NCI-H82 (cell line): ENCODE measurements around the gene MED17.

Source experiments
- DNase-seq: peaks from one replicate; lab custom pipeline; 2025; lab: John Stamatoyannopoulos, UW

The MED17 gene

DNA sequence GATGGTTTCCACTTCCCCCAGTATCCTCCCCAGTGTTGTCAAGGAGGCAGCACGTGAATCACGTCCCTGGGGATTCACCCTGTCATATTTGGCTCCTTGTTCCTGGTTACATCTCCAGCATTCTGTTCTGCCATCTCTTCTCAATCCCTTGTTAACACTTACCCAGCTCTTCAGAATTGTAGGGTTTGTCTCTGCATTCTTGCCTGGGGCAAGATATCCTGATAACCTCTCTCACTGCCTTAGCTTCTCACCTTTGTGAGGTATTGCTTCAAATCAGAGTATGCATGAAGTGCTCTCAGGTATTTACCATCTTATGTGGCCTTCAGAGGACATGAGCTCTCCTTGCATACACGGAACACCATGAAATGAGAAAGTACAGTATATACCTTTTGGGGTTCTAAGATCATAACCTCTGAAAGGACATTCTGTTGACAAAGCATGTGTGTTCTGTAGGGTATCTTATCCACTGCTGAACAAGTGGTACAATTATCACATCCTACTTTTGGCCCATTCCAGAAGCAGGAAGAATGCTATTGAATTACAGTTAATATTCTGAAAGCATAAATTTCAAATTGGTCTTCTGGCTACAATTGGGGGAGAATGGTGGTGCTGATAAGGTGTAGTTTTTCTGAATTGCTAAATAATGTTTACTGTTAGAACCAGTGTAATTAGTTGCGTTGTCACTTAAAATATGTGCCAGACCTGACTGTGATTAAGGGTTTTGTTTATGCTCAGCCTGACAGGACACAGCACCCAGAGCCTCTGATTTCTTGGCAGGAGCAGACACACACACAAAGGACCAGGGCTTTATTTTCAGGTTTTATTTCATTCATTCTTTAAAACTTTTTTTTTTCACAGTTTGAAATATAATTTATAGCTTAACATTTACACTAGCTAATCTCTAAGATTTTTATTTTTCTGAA, 33.6 kb downstream of the MED17 start:
- peak; percentile 4 for DNase-seq

DNA sequence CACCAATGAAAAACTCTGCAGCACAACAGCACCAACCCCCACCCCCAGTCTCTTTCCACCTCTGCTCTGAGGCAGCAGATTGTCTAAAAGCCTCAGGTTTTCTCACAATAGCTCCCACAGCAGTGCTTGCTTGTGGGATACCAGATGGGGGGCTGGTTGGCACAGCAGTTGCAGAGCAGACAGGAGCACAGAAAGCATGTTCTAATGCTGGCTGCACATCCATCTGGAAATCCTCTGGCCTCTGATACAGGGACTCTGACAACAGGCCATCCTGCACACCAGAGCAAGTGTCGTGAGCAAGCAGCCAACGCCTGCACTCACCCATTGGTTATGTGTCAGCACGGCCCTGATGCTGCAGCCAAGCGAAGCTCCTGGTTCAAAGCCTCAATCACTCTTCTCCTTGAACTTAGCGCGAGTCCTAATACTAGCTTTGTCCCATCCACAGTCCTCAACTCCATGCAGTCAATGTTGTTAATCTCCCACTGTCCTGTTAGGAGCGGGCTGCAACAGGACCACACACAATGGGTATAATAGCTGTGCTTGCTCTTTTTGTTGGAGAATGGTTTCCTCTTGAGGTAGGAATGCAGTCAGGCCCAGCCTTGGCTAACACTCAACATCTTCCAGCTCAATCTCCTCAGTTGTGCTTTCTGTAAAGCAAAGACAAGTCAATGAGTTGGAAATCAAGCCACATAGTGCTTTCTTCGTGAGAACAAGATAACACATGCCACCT, 36.0 kb downstream of the MED17 start:
- DNase-seq, result no peak

DNA sequence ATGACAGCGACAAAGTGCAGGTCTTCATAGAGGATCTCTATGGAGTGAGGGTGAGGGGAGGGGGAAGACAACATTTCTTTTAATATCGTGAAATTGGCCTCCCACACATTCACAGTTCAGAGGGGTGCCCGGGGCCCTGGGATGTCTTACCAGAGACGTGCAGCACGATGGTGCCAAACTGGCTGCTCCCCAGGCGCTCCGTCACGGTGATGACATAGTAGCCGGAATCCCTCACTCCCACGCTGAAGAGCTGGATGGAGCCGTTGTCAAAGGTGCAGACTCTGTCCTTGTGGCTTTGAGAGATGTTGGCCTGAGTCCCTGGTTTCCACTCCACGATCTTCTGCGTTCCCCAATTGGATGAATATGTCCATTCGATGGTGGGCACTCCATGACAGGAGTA, 36.8 kb downstream of the MED17 start:
- DNase-seq, result no peak

DNA sequence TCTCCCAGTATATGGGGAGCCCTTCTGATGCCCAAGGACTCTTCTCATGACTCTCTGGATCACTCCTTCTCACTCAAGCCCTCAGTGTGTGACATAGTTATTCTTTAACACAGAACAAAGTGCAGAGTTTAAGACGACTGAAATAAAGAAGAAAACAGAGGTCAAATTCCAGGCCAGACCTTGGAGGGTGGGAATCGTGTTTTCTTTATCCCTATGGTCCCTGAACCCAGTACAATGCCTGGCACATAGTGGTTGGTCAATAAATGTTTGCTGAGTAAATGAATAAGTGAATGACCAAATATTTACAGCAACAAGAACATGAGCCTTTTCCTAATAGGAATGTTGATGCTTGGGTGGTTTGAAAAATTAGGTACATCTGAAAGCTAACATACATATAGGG, 37.5 kb downstream of the MED17 start:
- no peak for DNase-seq

DNA sequence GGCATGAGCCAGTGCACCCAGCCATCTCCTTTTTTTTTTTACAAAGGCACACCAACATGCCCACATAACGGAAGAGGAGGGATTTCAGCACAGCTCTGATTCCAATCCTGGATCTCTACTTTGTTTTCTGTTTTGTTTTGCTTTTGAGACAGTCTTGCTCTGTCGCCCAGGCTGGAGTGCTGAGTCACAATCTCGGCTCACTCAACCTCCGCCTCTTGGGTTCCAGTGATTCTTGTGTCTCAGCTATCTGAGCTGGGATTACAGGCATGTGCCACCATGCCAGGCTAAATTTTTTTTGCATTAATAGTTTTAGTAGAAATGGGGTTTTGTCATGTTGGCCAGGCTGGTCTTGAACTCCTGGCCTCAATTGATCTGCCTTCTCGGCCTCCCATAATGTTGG, 38.3 kb downstream of the MED17 start:
- no peak for DNase-seq

DNA sequence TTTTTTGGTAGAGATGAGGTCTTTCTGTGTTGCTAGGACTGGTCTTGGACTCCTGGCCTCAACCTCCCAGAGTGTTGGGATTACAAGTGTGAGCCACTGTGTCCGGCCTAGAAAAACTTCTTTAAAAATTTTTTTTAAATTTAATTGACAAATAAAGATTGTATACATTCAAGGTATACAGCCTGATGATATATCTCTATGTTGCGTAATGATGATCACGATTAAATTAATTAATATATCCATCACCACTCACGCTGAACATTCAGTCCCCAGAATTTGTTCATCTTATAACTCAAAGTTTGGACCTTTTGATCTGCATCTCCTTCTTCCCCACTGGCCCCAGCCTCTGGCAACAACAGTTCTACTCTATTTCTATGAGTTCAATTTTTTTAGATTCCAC, 39.1 kb downstream of the MED17 start:
- no peak for DNase-seq

DNA sequence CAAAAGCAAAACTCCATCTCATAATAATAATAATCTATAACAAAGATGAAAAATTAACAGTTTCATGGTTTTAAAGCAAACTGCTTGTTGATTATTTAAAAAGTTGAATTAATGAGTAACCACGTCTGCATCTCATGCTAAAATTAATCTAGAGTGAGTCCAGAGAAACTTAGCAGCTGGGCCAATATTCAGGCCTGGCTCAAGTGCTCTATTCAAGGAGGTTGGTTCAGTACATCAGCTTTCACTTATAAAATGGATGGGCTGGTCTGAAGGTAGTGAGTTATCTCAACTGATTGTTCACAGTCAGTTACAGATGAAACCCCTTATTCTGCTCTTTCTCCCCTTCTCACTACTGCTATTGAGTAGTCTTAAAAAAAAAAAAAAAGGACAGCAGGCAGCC, 43.3 kb downstream of the MED17 start:
- no peak for DNase-seq

DNA sequence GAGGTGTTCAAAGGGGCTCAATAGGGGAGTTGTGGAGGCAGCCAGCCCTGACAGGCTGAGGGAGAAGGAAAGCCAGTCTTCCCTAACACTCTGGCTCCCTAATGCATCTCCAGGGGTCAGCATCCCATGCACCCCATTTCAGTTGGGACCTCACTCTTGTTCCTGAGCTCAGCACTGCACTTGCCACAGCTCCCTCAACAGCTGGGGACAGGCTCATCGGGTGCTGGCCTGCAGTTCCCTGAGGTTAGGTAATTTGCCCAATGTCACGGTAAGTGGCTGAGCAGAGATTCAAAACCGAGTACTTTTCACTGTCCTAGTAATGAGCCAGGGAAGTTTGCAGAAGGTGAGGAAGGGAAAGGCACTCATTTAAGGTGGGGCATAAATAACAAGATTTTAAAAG, 45.5 kb downstream of the MED17 start:
- DNase-seq, result no peak

DNA sequence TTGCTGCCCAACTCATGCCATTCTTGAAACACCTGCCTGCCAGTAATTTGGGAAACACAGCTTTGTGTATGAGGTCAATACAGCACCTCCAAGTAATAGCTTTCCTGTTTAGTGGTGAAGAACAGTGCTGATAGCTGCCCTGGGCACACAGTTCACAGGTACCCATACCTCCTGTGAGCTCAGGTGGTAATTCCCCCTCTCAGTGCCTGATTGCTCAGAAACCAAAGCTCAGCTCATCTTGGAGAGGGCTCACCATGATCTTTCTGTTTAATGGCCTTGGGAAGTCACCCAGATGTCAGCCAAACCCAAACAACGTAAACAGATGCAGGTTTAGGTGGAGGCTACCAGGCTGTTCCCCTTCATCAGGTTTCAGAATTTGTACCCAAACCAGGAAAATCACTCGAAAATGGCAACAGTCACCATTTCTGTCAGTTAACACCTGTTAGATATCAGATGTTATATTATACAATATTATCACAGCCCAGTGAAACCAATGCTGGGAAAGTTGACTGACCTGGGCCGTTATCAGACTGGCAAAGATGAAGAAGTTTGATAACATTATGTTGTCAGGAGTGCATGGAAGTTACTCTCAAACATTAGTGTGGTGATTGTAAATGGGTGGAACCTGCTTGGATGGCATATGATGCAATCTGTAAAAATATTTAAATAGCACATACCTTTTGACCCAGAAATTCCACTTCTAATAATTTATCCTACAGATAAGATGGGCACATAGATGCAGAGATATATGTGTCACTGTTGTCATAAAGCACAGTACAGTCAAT, 47.5 kb downstream of the MED17 start:
- DNase-seq, result no peak

DNA sequence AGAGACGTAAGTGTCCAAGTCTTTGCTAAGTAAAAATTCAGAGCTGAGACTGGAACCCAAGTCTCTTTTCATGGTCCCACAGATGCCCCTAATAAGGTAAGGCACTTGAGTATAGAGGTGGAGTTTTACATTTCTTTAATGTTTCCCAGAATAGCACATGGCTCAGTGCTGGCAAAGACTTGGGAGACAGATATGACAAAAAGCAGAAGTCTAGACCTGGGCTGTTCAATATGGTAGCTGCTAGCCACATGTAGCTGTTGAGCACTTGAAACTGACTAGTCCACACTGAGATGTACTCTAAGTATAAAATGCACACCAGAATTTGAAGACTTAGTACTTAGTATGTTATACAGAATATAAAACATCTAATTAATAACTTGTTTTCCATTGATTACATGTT, 48.7 kb downstream of the MED17 start:
- DNase-seq, result no peak

DNA sequence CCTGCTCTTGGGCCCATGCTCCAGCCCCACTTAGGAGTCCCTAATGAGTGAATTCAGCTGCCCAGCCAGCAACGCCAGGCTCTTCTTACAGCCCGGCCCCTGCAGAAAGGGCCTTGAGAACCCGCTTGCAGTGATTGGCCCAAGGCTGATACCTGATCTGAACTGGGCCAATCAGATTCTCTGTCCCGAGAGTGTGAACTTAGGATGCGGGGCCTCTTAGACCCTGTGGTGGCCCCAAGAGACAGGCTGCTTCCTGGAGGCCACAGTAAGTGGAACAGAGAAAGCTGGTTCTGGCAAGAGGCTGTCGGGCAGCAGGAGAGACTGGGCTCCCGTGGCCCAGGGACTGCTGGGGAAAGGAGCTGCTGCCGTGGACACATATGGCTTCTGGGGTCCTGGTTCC, 54.9 kb downstream of the MED17 start:
- DNase-seq, result no peak

DNA sequence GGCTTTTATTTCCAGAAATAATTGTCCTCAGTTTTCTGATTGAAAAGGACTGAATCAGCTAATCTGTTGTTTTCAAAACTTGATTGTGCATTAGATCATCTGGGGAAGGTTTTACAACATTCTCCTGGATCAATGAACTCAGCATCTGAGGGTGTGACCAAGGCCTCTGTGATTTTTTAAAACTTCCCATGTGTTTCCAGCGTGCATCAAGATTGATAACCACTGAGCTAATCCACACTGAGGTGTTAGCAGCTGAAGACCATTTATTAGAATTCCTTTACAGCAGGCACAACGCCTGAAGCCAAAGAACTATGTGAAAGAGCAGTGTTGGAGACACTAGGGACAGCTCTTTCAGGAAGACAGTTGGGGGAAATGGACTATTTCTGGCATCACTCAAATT, 56.1 kb downstream of the MED17 start:
- no peak for DNase-seq

DNA sequence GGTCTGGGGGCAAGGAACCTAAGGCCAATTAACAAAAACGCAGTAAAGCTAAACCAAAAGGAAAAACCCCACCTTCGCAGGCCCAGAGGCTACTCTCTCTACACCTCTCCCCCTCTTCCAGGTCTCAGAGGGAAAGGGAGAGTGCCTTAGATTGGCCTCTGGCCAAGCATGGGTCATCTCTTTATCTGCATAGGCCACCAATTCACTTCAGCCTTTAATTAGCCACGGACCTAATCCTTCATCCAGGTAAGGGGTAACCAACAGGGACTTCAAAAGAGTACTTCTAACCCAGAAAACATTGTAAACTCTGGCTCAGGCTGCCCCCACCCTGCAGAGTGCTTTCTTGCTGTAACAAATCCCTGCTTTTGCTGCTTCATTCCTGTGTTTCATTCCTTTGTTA, 56.9 kb downstream of the MED17 start:
- DNase-seq, result no peak

DNA sequence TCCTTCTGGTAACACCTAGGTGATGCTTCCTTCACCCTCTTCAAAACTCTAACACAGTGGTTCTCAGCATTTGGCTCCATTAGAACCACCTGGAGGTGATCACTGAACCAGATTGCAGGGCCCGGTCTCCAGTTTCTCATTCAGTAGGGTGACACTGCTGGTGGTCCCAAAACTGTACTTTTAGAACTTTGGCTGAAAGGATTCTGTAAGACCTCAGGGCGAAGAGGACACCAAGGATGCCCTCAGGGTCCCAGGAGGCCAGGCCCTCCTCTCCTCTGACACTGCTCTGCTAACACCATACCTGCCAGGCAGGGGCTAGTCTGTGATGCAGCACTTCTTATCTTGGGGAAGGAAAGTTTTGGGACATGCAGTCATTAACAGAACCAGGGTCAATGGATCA, 57.4 kb downstream of the MED17 start:
- DNase-seq, result no peak

DNA sequence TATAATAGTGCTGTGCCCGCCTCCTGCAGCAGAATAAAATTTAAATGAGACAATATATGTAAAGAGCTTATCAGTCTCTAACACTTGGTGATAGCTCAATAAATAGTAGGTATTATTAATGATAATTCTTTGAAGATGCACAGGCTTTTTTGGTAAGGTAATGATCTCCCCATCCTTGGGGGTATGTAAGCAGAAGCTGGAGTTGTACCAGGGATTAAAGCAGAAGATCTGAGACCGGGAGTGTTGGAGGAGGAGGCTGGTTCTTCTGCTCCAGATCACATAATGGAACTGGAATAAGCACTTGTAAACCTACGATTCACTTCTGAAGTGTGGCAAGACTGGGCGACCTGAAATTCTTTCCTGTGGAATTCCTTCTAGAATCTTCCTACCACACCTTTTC, 58.0 kb downstream of the MED17 start:
- DNase-seq, result no peak

DNA sequence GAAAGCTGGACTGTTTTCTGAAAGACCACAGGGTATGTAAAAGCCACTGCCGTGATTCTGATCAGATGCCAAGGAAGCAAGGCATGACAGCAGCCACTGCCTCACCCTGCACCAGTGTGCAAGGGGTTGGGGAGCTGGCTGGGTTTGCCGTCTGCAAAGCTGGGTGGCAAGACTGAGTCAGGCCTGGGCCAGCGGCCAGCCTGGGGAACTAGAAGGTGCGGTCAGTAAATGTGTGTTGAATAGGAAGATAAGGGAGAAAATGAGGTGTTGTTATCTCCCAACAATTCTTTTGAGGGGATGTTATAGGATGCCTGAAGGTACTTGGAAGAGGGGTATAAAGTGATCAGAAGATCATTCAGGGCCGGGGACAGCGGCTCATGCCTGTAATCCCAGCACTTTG, 58.4 kb downstream of the MED17 start:
- no peak for DNase-seq

DNA sequence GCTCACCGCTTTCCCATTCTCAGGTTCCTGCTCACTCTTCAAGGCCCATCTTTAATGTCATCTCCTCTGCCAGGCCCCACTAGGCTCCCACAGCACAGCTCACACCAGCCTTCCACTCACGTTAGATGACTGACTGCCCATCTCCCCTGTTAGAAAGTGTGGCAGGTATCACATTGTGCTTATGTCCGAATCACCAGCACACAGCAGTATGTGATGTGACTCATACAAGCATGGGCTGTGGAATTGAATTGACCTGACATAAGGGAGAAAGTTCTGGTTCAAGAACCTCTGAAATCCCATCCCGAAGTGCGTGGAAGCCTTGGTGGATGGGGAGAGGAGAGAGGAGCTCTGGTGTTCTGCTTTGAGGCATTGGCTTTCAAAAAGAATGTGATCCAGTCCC, 59.8 kb downstream of the MED17 start:
- no peak for DNase-seq

DNA sequence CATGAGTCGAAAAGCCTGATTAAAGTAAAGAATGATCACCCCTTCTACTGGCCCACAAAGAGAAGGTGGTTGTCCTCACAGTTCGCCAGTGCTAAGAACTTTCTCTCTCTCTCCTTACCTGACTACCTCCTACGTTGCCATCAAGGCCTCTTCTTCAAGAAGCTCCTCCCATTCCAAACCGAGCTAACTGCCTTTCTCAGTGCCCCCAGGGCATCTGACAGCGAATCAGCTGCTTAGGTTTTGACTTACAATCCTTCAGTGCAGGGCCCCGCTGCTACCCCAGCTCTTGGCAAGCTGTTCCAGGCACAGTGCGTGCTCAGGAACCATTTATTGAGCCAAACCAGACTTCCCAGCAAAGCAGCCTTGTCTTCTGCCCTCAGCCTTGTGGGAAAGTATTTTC, 60.5 kb downstream of the MED17 start:
- no peak for DNase-seq

DNA sequence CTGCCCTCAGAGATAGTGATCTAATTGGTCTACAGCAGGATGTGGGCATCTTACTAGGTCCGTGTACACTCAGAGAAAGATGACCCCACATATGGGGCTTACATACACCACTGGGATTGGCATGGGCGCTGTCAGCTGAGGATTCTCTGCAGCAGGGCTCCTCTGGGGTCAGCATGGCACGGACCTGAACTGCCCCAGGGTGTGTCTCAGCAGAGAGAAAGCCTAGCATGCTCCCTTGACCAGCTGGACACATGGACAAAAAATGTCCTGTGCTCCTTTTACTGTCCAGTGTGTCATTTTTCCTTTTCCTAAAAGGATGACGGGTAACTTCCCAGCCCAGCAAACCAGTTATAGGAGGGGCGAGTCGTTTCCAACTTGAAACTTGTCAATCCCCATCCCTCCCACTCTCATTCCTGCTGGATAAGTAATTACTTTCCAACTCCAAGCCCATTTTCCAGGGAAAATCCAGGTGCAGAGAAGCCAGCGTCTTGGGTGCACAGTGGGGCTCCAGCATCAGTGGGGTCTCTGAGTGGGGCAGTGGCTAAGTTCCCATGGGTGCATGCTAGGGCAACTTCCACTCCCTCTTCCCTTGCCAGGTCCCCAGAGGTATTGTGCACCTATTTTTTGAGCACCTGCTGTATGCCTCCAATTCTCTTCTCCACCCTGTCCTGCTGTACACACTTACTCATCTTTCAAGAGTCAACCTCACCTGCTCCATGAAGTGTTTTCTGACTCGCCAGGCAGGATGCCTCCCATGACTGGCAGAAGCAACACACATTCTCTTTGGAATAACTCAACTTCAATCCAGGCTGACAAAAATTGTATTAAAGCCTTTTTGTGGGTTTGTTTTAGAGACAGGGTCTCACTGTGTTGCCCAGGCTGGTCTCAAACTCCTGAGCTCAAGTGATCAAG, 61.4 kb downstream of the MED17 start:
- no peak for DNase-seq

DNA sequence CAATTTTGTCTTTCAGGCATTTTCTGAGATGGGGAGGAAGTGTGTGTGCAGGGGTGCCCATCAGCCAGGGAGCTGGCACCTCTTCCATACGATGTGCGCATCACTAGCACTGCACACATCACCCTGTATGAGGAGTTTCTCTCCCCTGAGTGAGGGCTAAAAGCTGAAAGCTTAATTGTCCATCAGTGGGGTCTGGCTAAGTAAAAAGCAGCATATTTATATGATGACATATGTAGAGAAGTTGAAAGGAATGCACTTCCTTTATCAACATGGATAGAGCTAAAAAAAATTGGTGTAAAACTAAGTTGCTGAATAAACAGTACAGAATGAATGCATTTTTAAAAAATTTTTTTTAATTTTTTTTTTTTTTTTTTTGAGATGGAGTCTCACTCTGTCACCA, 62.3 kb downstream of the MED17 start:
- DNase-seq, result no peak

DNA sequence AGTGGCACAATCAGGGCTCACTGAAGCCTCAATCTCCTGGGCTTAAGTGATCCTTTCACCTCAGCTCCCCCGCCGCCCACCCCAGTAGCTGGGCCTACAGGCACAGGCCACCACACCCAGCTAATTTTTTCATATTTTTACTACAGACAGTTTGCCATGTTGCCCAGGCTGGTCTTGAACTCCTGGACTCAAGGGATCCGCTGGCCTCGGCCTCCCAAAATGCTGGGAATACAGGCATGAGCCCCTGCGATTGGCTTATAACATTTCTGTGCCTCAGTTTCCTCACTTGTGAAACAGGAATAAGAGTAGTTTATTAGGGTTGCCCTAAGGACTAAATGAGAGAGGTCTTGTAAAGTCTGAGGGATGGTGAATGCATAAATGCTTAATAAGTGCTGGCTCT, 65.1 kb downstream of the MED17 start:
- DNase-seq, result no peak
